ENCODE data around the gene AEBP1.

DNA sequence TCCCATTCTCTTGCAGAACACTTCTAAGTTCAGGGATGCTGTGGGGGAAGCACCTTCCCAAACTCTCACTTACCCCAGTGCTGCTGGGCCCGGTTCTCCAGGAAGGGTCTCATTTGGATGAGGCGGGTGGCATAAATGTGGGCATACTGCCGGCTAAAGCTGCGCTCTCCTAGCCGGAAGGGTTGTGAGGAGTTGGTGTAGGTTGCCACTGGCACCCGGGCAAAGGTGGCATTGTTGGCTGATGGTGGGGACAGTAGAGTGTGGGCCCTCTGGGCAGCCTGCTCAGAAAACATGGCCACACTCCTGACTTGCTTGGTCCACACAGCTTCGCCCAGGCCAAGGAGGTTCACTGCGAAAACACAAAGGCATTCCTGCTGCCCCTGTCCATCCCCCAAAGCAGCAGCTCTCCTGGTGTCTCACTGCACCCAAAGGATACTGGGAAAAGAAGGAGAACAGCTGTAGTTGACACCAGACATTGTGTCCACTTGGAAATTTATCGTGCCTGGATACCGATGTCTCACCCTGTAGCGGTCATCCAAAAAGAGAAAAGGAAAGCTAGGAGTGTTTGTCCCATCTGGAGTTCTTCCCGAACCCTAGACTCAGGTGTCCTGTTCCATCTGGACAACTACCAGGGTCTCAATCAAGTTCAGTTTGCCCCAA, 17.7 kb downstream of the AEBP1 start:
- TF ChIP-seq EZH2 (IDR thresholded peaks at IDR 0.05): no peak
- TF ChIP-seq POLR2AphosphoS5 (IDR thresholded peaks at IDR 0.05; ENCODE audit: borderline replicate concordance, low read depth, low read length): no peak
- no peak for TF ChIP-seq FOXP2 (optimal IDR thresholded peaks at IDR 0.05; ENCODE audit: control extremely low read depth, extremely low read length, insufficient read depth)
